ENCODE data around the gene TTLL7. TPM values are rescaled to one million over a fixed set of nuclear protein-coding genes. Genes with fewer than 3 reads are reported as not detected.
"Not testable (repeated sequence)": the region's sequence is repeated elsewhere in the genome, so short reads cannot be mapped to it uniquely, and the experiment has no call there.

The TTLL7 gene
- total RNA-seq, 1 experiment from 2014 or later, result 2.0 TPM

DNA sequence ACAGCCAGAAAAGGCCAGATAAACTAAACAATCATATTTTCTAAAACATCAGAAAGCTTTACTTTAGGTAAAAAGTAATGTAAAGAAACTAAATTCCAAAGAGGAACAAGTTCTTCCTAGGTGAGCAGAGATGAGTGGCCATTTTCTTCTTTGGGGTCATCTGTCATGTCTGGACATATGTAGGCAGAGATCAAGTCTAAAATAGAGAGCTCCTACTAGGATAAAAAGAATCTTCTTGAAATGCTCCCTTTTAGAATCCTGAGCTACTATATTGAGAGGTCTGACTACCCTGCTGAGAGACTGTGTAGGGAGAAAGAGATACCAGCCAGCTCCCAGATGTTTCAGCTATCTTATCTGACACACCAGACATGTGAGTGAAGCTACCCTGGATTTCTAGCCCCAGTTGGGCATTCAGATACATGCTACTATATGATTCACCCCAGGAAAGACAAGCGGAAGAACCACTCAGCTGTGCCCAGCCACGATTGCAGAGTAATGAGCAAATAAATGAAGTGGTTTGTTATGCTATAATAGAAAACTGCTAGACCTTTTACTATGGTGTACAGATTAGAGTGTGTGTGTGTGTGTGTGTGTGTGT is 80.1 kb downstream of the TTLL7 start:
- TF ChIP-seq CTCF (IDR thresholded peaks at IDR 0.05; ENCODE audit: unreplicated experiment), result no peak
- intact Hi-C loops (cut with micrococcal nuclease), result no loop called here
- no peaks in the 10 kb centered on the region for H3K27me3 Mint-ChIP-seq (ENCODE audit: insufficient read depth, unreplicated experiment)
- no peak for DNase-seq (ENCODE audit: unreplicated experiment)
- POLR2A ChIA-PET, result no interaction called here
- no peaks in the 10 kb centered on the region for H3K36me3 Mint-ChIP-seq (ENCODE audit: insufficient read depth, unreplicated experiment)
- H3K4me1 Mint-ChIP-seq (ENCODE audit: insufficient read depth, unreplicated experiment), result no peaks in the 10 kb centered on the region
- CTCF ChIA-PET, result interaction anchor here (0.5 to 1.5 kb wide), 3 partner anchors 12 to 200 kb away, joined by 3 to 5 read pairs (median 3); no protein-coding TSS in a partner anchor
- BruUV-seq (replicated peaks), result no TSS peak
- no peak overlapping the region for H3K4me3 Mint-ChIP-seq (ENCODE audit: unreplicated experiment)
- H3K9me3 Mint-ChIP-seq (ENCODE audit: unreplicated experiment), result no peaks in the 10 kb centered on the region
- no peak overlapping the region for H3K27ac Mint-ChIP-seq (ENCODE audit: low read depth, unreplicated experiment)

DNA sequence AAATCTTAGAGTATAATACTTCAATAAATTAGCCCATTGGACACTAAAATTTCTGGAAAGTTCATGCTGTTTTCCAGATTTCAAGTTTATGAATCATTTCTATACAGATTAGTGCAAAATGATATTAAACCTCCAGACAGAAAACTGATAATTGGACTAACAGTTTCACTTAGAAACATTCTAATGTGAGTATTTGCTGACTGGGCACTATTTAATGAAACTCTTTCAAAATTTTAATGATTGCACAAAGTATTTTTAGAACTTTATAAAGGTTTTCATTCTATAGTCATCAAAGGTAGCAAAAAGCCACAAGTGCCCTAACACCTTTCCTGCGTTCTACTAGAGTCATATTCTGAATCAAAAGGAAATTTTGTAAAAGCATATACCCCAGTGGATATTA is 81.0 kb downstream of the TTLL7 start:
- Mint-ChIP-seq H3K36me3 (ENCODE audit: insufficient read depth, unreplicated experiment) (no peaks in the 10 kb centered on the region), H3K9me3 (ENCODE audit: unreplicated experiment) (no peaks in the 10 kb centered on the region), H3K27me3 (ENCODE audit: insufficient read depth, unreplicated experiment) (no peaks in the 10 kb centered on the region), H3K27ac (ENCODE audit: low read depth, unreplicated experiment) (no peak overlapping the region), H3K4me1 (ENCODE audit: insufficient read depth, unreplicated experiment) (no peaks in the 10 kb centered on the region), H3K4me3 (ENCODE audit: unreplicated experiment) (no peak overlapping the region)
- POLR2A ChIA-PET, result no interaction called here
- CTCF ChIA-PET, result no interaction called here
- no TSS peak for BruUV-seq (replicated peaks)
- no peak for TF ChIP-seq CTCF (IDR thresholded peaks at IDR 0.05; ENCODE audit: unreplicated experiment)
- intact Hi-C loops (cut with micrococcal nuclease), result no loop called here
- DNase-seq (ENCODE audit: unreplicated experiment), result no peak

DNA sequence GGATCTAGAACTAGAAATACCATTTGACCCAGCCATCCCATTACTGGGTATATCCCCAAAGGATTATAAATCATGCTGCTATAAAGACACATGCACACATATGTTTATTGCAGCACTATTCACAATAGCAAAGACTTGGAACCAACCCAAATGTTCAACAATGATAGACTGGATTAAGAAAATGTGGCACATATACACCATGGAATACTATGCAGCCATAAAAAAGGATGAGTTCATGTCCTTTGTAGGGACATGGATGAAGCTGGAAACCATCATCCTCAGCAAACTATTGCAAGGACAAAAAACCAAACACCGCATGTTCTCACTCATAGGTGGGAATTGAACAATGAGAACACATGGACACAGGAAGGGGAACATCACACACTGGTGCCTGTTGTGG is 82.8 kb downstream of the TTLL7 start:
- H3K4me3 Mint-ChIP-seq (ENCODE audit: unreplicated experiment); H3K27ac Mint-ChIP-seq (ENCODE audit: low read depth, unreplicated experiment); H3K36me3 Mint-ChIP-seq (ENCODE audit: insufficient read depth, unreplicated experiment); H3K27me3 Mint-ChIP-seq (ENCODE audit: insufficient read depth, unreplicated experiment); intact Hi-C loops (cut with micrococcal nuclease); H3K9me3 Mint-ChIP-seq (ENCODE audit: unreplicated experiment); POLR2A ChIA-PET; BruUV-seq (replicated peaks); H3K4me1 Mint-ChIP-seq (ENCODE audit: insufficient read depth, unreplicated experiment); CTCF ChIA-PET; DNase-seq (ENCODE audit: unreplicated experiment): not testable (repeated sequence)

DNA sequence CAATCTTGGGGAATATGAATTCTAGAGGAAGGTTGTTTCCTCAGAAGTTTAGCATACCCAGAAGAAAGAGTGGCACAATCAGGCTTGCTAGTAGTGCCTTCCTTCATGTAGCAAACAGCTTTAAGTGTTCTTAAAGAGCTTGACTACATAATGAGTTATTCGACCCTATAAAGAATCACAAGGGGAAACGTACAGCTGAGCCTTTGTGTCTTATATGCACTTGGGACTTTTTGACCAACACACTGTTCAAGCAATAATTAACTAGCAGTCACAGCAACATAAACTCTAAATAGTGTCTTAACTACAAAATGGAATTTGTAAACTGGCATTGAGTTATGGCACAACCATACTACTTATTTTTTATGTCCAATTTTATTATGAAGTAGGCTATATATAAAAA is 86.1 kb downstream of the TTLL7 start:
- Mint-ChIP-seq H3K9me3 (ENCODE audit: unreplicated experiment) (no peaks in the 10 kb centered on the region), H3K4me1 (ENCODE audit: insufficient read depth, unreplicated experiment) (peaks cover 6% of the 10 kb centered on the region), H3K27me3 (ENCODE audit: insufficient read depth, unreplicated experiment) (no peaks in the 10 kb centered on the region), H3K27ac (ENCODE audit: low read depth, unreplicated experiment) (no peak overlapping the region), H3K4me3 (ENCODE audit: unreplicated experiment) (no peak overlapping the region), H3K36me3 (ENCODE audit: insufficient read depth, unreplicated experiment) (no peaks in the 10 kb centered on the region)
- intact Hi-C loops (cut with micrococcal nuclease), result no loop called here
- POLR2A ChIA-PET, result interaction anchor here (0.8 kb wide), 1 partner anchor 11 kb away, joined by 4 read pairs; no protein-coding TSS in a partner anchor
- no TSS peak for BruUV-seq (replicated peaks)
- no peak for DNase-seq (ENCODE audit: unreplicated experiment)
- TF ChIP-seq CTCF (IDR thresholded peaks at IDR 0.05; ENCODE audit: unreplicated experiment), result no peak
- CTCF ChIA-PET, result interaction anchor here (1.2 kb wide), 1 partner anchor 208 kb away, joined by 4 read pairs; no protein-coding TSS in a partner anchor

DNA sequence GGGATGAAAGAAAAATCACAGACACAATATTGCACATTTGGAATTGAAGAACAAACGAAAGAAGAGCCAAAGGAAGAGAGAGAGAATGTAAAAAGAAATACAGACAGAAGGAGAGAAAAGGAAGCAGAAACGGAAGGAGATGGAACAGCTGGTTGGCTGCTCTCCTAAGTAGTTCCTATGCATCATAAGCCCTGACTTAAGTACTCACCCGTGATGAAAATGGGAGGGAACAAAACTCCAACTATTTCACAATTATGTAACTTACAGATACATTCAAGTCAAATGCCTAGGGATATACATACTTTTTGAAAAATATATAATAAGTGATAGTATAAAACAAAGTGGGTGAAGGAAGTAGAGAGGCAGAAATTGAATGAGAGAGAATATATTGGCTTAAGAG is 88.5 kb downstream of the TTLL7 start:
- no peak for TF ChIP-seq CTCF (IDR thresholded peaks at IDR 0.05; ENCODE audit: unreplicated experiment)
- no peaks in the 10 kb centered on the region for H3K9me3 Mint-ChIP-seq (ENCODE audit: unreplicated experiment)
- CTCF ChIA-PET, result interaction anchor here (1.3 kb wide), 1 partner anchor 862 kb away, joined by 4 read pairs; no protein-coding TSS in a partner anchor
- POLR2A ChIA-PET, result no interaction called here
- H3K27ac Mint-ChIP-seq (ENCODE audit: low read depth, unreplicated experiment), result no peak overlapping the region
- no peaks in the 10 kb centered on the region for H3K36me3 Mint-ChIP-seq (ENCODE audit: insufficient read depth, unreplicated experiment)
- peak; percentile 22 for DNase-seq (ENCODE audit: unreplicated experiment)
- no peak overlapping the region for H3K4me3 Mint-ChIP-seq (ENCODE audit: unreplicated experiment)
- H3K4me1 Mint-ChIP-seq (ENCODE audit: insufficient read depth, unreplicated experiment), result peaks cover 6% of the 10 kb centered on the region
- intact Hi-C loops (cut with micrococcal nuclease), result no loop called here
- H3K27me3 Mint-ChIP-seq (ENCODE audit: insufficient read depth, unreplicated experiment), result no peaks in the 10 kb centered on the region
- no TSS peak for BruUV-seq (replicated peaks)
